Stimulated activated CD8-positive, alpha-beta memory T cell treated with anti-CD3 and anti-CD28 coated beads, Interleukin-15, amount 100 ng/mL, for 24 hours (primary cell): ENCODE data around the gene GLI2.

ENCODE experiments used
- DNase-seq: peaks from one replicate; pipeline ENCODE4 v3.0.0-alpha.2; 2020; ENCODE audit warnings: low read depth

GLI2 gene

DNA sequence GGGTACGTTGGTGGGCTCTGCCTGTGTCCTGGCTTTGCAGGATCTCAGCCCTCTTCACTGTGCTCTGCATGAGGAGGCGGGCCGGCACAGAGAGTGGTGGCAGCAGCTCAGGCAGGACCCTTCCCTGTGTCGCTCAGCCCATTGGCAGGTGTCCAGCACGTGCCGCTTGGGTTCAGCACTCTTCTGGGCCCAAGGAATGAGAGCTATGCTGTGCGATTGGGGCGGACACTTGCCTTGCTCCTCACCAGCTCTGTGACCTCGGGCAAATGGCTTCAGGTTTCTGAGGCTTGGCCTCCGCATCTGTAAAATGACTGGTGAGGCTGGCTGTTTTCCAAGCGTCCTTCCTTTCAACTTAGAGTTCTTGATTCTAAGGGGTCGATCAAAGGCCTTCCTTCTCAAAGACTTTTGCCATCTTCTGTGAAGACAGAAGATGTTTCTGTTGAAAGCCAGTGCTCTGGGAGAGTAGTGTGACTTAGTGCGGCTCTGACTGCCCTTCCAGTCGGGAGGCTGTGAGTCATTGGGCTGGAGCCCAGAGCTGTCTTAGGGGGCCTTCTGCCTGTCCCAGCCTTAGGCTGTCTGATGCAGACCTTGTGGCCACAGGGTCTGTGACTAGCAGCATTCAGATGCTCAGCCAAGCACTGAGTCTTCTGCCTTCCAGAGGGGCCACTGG is 35.6 kb downstream of the GLI2 start:
- DNase-seq, result no peak

DNA sequence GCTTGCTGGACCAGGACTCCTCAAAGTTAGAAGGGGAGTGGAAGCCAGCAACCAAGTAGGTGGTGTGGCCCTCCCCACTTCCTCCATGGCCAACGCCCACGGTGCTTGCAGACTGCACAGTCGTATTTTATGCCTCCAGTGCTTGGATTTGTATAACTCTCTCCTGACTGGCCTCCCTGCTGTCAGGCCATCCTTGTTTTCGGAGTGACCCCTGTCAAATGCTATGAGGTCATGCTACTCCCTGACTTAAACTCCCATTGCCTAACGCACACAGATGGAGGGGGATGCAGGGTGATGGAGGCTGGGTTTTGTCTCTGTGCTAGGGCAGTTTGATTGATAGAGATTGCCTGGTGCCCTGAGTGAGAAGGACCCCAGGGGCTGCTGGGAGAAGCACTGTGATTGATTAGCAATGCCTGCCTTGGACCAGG is 36.1 kb downstream of the GLI2 start:
- no peak for DNase-seq

DNA sequence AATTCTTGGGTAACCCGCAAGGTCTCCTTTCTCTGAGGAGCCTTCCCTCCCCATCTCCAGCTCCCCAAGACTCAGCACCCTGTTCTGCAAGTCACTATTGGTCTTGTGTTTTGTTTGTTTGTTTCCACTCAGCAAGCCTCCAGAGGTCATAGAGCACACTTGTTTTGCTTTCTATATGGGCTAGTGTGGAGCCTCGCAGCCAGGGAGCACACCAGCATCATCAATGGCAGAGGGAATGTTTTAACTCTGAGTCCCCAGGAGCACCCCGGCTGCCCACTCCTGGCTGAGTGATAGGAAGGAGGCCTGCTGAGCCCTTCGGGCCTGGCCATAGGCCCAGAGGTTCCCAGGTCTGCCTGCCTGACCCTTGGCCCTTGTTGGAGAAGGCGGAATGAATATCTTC is 36.6 kb downstream of the GLI2 start:
- DNase-seq, result no peak

DNA sequence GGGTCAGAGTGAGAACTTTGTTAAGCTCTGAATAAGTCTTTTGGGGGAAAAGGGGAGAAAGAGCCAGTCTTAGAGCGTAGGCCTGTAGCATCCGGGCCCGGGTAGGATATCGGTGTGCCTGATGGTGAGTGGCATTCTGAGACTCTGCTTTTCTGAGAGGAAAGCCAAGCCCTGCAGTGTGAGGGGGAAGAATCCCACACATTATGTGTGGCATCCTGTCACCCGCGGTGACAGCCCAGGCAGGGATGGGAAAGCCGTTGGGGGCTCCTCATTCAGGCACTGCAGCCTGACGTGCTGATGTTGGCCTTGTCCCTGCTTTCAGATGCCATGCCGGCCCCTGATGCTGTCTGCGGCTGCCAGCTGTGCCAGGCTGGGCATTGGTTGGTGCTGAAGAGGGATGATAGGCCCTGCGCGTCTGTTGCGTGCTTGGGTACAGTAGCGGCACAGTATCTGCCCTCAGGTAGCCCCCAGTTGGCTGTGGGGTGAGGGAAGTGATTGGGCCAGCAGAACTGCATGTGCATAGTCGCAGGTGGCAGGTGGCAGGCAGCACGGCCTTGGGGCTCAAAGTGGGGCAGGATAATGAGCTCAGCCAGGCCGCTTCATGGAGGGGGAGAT is 37.6 kb downstream of the GLI2 start:
- DNase-seq, result no peak

DNA sequence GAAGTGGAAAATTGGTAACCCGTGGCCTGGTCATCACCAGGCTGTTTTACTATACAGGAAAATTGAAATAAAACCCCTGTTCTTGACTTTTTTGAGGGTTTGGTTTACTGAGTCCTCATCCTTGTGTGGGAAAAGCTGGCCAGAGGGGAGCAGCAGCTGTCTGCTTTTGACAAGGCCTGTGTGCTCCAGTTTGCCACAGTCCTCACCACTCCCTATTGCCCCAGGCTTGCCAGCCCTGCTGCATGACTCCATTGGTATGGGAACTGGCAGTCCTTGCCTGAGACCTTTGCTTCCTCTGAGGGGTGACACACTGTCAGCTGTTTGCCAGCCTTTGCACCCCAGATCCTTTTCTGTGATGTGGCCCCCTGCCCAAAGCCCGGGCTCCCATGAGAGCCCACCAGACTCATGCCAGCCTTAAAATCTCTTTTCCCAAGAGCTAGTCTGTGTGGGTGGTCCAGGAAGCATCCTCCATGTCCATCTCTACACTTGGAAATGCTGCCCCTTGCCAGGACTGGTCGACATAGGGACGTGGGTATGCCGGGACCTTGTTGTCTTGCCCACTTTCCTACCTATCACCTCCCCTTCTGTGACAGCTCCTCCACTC is 39.0 kb downstream of the GLI2 start:
- DNase-seq, result no peak

DNA sequence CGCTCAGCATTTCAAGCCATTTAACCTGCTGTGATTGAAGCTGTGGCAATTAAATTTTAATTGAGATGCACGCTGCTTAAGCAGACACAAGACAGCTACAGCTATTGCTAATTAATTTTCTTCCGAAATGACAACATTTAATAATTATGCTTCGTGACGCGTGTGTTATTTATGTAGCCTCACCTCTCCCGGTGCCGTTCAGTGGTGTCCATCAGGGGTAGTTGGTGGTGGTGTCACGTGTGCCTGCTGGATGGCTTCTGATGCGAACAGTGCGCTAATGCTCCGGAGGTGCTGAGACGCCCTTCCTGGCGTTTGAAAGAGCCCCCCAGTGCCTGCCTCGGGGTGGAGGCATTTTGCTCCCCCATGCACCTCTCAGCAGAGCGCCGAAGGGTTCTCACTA is 39.5 kb downstream of the GLI2 start:
- DNase-seq, result no peak

DNA sequence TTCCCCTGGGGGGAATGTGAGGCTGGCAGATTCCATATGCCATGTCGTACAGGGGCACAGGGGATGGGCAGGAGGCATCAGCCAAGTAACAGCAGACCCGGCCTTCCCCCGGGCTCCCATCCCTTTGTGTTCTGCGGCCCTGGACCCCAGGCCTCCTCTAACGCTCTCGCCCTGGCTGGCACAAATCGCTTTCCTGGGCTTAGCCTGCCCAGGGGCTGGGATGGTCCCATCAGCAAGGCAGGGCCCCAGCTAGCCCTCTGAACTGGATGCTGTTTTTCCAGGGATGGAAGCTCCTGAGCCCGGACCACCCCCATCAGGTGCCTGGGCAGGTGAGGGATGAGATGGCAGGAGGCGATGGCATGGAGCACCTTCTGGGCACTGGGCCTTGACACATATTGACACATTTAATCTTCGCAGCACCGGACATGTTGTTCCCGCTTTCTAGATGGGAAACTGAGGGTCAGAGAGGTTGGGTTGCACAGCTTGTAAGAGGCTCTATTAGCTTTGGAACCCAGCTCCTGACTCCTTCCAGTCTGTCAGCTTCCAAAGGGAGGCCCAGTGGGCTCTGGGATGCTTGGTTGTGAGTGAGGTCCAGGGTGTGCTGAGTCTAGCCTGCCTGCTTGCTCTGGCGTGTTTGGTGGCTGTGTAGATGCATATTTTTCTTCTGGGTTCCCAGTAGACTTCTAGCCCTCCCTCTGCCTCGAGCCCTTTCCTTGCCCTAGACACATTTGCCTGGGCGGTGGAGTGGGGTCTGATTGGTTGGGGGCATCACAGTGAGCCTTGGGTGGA is 40.3 kb downstream of the GLI2 start:
- no peak for DNase-seq

DNA sequence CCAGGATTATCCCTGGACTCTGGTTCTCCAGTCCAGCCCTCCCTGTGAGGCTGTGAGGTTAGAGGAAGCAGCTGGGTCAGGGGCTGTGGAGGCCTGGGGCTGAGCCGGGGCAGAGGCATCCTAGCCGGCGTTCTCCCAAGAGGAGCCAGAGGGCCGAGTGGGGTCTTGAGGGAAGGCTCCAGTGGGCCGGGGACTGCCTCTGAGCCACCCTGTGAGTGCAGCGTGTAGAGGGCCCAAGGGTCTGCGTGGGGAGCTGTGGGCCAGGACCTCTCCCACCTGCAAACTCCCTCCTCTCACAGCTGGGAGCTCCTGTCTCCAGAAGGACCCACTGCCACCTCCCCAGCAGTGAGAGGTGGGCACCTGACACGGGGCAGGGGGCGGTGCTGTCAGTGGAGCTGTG is 41.0 kb downstream of the GLI2 start:
- DNase-seq, result no peak

DNA sequence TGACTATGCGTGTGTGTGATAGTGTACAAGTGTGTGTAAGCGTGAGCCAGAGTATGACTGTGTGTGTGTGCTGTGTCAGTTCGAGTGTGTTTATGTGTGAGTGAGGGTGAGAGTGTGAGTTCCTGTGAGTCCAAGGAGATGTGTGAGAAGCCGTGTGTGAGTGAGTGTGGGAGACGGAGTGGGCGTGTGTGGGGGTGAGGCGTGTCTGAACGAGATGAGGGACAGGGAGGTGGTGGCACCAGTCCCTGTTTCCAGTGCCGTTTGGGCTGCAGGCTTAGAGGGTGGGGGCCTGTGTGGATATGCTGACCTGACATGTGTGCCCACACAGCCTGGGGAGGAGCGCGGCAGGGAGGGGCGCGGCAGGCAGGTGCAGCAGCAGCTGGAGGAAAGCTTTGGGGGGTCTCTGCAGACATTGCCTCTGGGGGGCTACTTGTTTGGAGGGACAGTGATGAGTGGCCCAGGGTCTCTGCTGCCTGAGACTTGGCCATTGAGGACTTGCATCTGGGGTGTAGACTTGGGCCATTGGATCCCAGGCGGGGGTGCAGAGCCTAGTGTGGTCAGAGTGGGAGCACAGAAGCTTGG is 41.6 kb downstream of the GLI2 start:
- DNase-seq, result no peak

DNA sequence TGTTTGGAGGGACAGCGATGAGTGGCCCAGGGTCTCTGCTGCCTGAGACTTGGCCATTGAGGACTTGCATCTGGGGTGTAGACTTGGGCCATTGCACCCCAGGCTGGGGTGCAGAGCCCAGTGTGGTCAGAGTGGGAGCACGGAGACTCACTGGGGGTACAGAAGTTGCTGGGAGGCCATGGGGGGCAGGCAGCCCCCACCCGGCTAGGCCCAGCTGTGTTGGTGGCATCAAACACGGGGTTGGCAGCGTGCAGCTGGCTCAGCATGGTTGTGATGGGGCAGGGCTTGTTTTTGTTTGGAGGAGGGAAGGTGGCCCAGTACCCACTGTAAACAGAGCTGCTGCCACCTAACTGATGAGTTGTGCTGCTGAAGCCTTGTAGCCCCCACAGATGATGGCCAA is 42.1 kb downstream of the GLI2 start:
- DNase-seq, result no peak

DNA sequence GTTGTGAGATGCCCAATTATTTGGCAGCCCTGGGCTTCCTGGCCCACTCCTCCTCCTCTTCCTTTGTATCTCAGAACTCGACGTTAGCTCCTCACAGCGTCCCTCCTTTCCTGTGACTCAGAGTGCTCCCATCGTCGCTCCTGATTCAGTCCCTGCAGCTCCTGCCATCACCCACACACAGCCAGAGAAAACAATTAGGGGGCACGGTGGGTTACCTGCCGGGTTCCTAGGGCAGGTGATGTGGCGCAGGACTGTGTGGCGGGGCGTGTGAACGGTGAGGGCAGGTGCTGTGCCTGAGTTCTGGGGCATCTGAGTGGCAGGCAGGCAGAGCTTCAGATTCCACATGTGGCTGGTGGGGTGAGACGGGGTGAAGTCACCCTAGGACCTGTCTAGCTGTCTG is 42.6 kb downstream of the GLI2 start:
- no peak for DNase-seq

DNA sequence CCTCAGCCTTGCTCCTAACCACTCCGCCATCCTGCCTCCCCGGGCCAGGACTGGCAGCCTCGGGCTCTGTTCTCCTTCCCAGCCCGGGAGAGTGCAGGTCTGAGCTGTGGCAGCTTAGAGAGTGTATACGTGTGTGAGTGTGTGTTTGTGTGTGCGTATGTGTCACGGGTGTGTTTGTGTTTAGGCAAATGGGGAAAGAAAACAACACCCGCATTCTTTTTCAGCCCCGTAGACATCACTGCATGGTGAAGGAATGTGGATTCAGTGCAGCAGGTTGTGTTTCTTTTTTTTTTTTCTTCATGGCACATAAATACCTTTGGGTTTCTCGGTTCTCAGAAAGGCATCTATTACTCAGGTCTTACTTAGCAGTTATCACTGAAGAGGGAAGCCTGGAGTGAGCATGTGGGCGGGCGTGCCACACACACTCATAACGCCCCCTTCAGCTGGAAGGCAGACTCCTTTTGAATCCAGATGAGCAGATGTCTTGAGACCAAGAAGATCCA is 44.2 kb downstream of the GLI2 start:
- no peak for DNase-seq

DNA sequence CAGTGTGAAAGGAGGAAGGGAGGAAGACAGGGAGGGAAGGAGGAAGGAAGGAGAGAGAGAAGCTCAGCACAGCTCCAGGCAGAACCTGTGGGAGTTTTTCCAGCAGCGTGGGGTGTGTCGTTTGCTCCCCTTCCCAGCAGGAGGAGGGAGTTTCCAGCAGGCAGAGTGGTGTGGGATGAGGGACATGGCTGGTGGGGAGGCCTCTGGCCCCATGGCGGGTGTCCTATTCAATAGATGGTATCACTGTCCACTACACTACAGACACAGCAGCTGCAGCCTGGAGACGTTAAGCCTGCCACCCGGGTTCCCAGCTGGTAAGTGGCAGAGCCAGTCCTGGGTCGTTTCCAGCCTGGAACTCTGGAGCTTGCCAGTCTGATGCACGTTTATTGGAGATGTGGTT is 44.7 kb downstream of the GLI2 start:
- no peak for DNase-seq

DNA sequence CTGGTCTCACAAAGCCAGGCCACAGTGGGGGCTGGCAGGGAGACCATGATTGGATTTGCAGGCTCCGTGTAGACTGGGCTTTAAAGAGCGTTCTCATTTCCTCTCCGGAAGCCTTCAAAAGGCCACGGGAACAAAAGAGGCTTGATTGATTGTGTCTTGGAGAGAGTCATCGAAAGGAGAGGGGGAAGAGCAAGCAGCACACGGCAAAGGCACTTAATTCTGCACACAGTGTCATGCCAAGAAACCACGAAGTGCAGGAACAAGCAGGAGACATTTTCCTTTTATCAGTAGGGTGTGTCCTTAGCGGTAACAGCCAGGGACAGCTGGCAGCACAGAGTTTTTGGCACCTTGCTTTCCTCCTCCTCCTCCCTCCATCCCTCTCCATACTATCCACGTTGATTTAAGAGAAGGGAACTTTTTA is 47.7 kb downstream of the GLI2 start:
- no peak for DNase-seq

DNA sequence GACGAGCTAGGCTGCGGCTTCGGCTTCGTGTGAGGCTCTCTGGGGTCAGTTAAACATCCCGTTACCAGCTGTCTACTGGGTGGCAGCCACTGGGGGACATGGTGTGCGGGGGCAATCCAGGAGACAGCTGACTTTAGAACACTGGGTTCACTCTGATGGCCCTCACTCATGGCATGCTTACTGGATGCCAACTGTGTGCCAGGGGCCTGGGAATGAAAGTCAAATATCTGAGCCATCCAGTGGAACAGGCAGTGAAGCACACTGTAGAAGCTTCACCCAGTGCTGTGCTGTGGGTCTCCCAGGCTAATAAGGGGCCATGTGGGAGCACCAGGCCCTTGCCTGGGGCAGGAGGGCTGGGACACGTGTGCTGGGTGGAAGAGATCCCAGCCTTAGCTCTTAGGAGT is 48.3 kb downstream of the GLI2 start:
- no peak for DNase-seq
